ENCODE results near the gene GPR17. TPM values are rescaled to one million over a fixed set of nuclear protein-coding genes. Genes with fewer than 3 reads are reported as not detected.

Gene GPR17
- total and polyA plus RNA-seq, 2 experiments from 2014 or later = 0.39 TPM; not detected in 1

- Histone ChIP-seq H3K27ac (no peak overlapping the region), H4K20me1 (ENCODE audit: insufficient read depth, poor library complexity, severe bottlenecking) (no peaks in the 10 kb centered on the region), H3K4me3 (no peak overlapping the region), H3K79me2 (no peaks in the 10 kb centered on the region), H3K9me3 (ENCODE audit: low read depth) (no peaks in the 10 kb centered on the region), H2AFZ (no peak overlapping the region), H3K9me2 (replicated peaks; ENCODE audit: insufficient read depth) (no peaks in the 10 kb centered on the region), H3K27me3 (no peaks in the 10 kb centered on the region), H3K4me1 (ENCODE audit: insufficient read depth) (no peaks in the 10 kb centered on the region), H3K4me2 (no peak overlapping the region), H3K36me3 (replicated peaks; ENCODE audit: insufficient read depth, low read depth) (no peaks in the 10 kb centered on the region)
- no peak for TF ChIP-seq EZH2phosphoT487 (IDR thresholded peaks at IDR 0.05; ENCODE audit: low read depth, severe bottlenecking, unreplicated experiment)
- TF ChIP-seq EZH2 (IDR thresholded peaks at IDR 0.05; ENCODE audit: borderline replicate concordance) = no peak
- TF ChIP-seq, protein P1, sequence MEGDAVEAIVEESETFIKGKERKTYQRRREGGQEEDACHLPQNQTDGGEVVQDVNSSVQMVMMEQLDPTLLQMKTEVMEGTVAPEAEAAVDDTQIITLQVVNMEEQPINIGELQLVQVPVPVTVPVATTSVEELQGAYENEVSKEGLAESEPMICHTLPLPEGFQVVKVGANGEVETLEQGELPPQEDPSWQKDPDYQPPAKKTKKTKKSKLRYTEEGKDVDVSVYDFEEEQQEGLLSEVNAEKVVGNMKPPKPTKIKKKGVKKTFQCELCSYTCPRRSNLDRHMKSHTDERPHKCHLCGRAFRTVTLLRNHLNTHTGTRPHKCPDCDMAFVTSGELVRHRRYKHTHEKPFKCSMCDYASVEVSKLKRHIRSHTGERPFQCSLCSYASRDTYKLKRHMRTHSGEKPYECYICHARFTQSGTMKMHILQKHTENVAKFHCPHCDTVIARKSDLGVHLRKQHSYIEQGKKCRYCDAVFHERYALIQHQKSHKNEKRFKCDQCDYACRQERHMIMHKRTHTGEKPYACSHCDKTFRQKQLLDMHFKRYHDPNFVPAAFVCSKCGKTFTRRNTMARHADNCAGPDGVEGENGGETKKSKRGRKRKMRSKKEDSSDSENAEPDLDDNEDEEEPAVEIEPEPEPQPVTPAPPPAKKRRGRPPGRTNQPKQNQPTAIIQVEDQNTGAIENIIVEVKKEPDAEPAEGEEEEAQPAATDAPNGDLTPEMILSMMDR (IDR thresholded peaks at IDR 0.05; ENCODE audit: poor library complexity) = no peak
- 88% methylated on average over 6 of the region's 6 CpGs for WGBS (ENCODE audit: low lambda C conversion rate, missing lambda C conversion rate)
- no peak for DNase-seq (ENCODE audit: low spot score)
These were observed 2.4 kb downstream of the GPR17 start for GRCh38 chr2:127648321-127648720.

DNA sequence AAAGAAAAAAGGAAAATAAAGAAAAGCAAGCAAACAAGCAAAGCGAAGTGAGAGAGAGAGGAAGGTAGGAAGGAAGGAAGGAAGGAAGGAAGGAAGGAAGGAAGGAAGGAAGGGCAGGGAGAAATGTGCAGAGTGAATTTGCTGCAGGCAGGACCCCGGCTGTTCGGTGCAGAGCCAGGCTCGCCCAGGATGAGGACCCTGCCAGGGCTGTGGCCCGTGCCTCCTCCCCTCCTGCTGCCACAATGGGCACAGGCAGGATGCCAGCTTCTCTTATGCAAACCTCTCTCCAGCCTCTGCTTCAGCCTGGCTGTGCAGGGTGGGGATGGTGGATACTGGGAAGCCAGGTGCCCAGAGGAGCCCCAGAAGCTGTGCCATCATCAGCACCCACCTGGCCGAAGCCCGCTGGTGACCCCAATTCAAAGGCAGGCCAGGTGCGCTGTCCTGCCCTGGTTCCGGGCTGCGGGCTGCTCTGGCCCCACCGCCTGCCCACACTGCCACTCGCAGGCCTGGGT lies 3.2 kb downstream of the GPR17 start:
- no peak overlapping the region for H2AFZ ChIP-seq
- H3K4me1 ChIP-seq (ENCODE audit: insufficient read depth) = no peaks in the 10 kb centered on the region
- no peaks in the 10 kb centered on the region for H3K9me2 ChIP-seq (replicated peaks; ENCODE audit: insufficient read depth)
- H3K27ac ChIP-seq = no peak overlapping the region
- 98% methylated on average over 11 of the region's 12 CpGs for WGBS (ENCODE audit: low lambda C conversion rate, missing lambda C conversion rate)
- TF ChIP-seq, protein P1 (IDR thresholded peaks at IDR 0.05; ENCODE audit: poor library complexity) = no peak
- TF ChIP-seq EZH2 (IDR thresholded peaks at IDR 0.05; ENCODE audit: borderline replicate concordance) (no peak), EZH2phosphoT487 (IDR thresholded peaks at IDR 0.05; ENCODE audit: low read depth, severe bottlenecking, unreplicated experiment) (no peak)
- H3K4me2 ChIP-seq = no peak overlapping the region
- H3K4me3 ChIP-seq = no peak overlapping the region
- H3K9me3 ChIP-seq (ENCODE audit: low read depth) = no peaks in the 10 kb centered on the region
- no peak for DNase-seq (ENCODE audit: low spot score)
- H3K36me3 ChIP-seq (replicated peaks; ENCODE audit: insufficient read depth, low read depth) = no peaks in the 10 kb centered on the region
- H3K79me2 ChIP-seq = no peaks in the 10 kb centered on the region
- no peaks in the 10 kb centered on the region for H4K20me1 ChIP-seq (ENCODE audit: insufficient read depth, poor library complexity, severe bottlenecking)
- no peaks in the 10 kb centered on the region for H3K27me3 ChIP-seq

DNA sequence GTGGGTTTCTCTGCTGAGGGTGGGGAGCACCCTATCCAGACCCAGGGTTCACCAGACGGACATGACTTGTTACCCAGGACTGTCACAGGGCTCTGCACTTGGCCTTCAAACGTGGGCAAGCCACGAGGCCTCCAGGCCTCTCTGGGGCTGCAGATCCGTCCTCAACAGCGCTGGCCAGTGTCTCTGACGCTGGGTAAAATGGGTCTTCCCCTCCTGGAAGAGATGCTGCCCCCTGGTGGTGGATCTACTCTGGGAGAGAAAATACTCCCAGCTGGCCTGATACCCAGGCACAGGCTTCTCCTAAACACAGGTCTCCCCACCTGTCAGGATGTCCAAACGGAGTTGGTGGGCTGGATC lies 3.7 kb downstream of the GPR17 start:
- Histone ChIP-seq H3K36me3 (replicated peaks; ENCODE audit: insufficient read depth, low read depth) (no peaks in the 10 kb centered on the region), H4K20me1 (ENCODE audit: insufficient read depth, poor library complexity, severe bottlenecking) (no peaks in the 10 kb centered on the region), H3K27ac (no peak overlapping the region), H3K4me1 (ENCODE audit: insufficient read depth) (no peaks in the 10 kb centered on the region), H3K4me3 (no peak overlapping the region), H2AFZ (no peak overlapping the region), H3K27me3 (no peaks in the 10 kb centered on the region), H3K9me2 (replicated peaks; ENCODE audit: insufficient read depth) (no peaks in the 10 kb centered on the region), H3K79me2 (no peaks in the 10 kb centered on the region), H3K9me3 (ENCODE audit: low read depth) (no peaks in the 10 kb centered on the region), H3K4me2 (no peak overlapping the region)
- DNase-seq (ENCODE audit: low spot score) = peak; percentile 91
- 10% methylated on average over 7 of the region's 7 CpGs for WGBS (ENCODE audit: low lambda C conversion rate, missing lambda C conversion rate)
- TF ChIP-seq, protein P1 (IDR thresholded peaks at IDR 0.05; ENCODE audit: poor library complexity) = peak; percentile 73
- TF ChIP-seq EZH2phosphoT487 (IDR thresholded peaks at IDR 0.05; ENCODE audit: low read depth, severe bottlenecking, unreplicated experiment) = no peak
- TF ChIP-seq EZH2 (IDR thresholded peaks at IDR 0.05; ENCODE audit: borderline replicate concordance) = no peak
